HCT116 (cell line): ENCODE measurements around the gene RCL1. TPM values are rescaled to one million over a fixed set of nuclear protein-coding genes. Genes with fewer than 3 reads are reported as not detected.

ENCODE experiments used
- ATAC-seq: fragments of 200-7000 bp; cut with Tn5 transposase; 2 replicates; pipeline ENCODE4 v1.9.1; 2020; ENCODE audit warnings: mild to moderate bottlenecking, moderate library complexity
- BruUV-seq: library from RNA; stranded (reverse); fragments of 400-500 nt; replicated peaks from 2 replicates; lab custom pipeline; 2021; lab: Mats Ljungman, UMichigan
- CTCF ChIA-PET: fragments of 300-600 bp; sonication (Branson Sonifier 250); formaldehyde crosslinking; loops from one replicate; lab custom pipeline; 2021; ENCODE audit warnings: antibody characterized with exemption; lab: Charles Lee
- POLR2A ChIA-PET: fragments of 300-600, 350-600 bp; sonication (Branson Sonifier 250); formaldehyde crosslinking; loops from one replicate; lab custom pipeline; 2021; ENCODE audit warnings: antibody characterized with exemption; lab: Charles Lee
- RAD21 ChIA-PET, 2 experiments: fragments of 300-600 bp; sonication (Branson Sonifier 250); formaldehyde crosslinking; loops; one replicate each; lab custom pipeline; 2023; ENCODE audit warnings: low total read pairs in 2 of 2; ENCODE audit not compliant: uncharacterized antibody in 2 of 2, unreplicated experiment in 2 of 2, low non-redundant PET in 1 of 2; lab: Charles Lee
- DNase-seq: peaks from one replicate; pipeline ENCODE4 v3.0.0-alpha.2; 2010; ENCODE audit warnings: low read depth, low spot score
- H2AFZ ChIP-seq: fragments of 200-600 bp; shearing (Covaris generic), sonication (generic); 2 replicates; pipeline ENCODE4 v1.6.1; 2017; ENCODE audit warnings: low read depth, mixed run types, mixed read lengths, antibody characterized with exemption, low read length; ENCODE audit not compliant: poor library complexity, severe bottlenecking
- H3K27ac ChIP-seq: 2 replicates; pipeline ENCODE4 v1.5.1; 2012; ENCODE audit warnings: low read depth, low read length
- H3K27me3 ChIP-seq: fragments of 200-600 bp; sonication (generic); 2 replicates; pipeline ENCODE4 v1.6.1; 2016; ENCODE audit warnings: mixed run types, low read length, mixed read lengths; ENCODE audit not compliant: insufficient read depth
- H3K36me3 ChIP-seq, 2 experiments: fragments of 200-500 bp in 1 of 2; fragments of 200-600 bp in 1 of 2; sonication (Bioruptor generic) in 1 of 2; sonication (generic) in 1 of 2; 2 replicates each; pipeline versions ENCODE4 v1.5.1 to v1.6.1; 2014 to 2016; ENCODE audit warnings: low read length in 2 of 2, inconsistent platforms in 1 of 2, mixed read lengths in 1 of 2, mixed run types in 1 of 2; ENCODE audit not compliant: insufficient read depth in 2 of 2, control insufficient read depth in 1 of 2
- H3K4me1 ChIP-seq, 2 experiments: fragments of 200-600 bp in 1 of 2; sonication (generic) in 1 of 2; 2 replicates each; pipeline versions ENCODE4 v1.5.1 to v1.6.1; 2012 to 2017; ENCODE audit warnings: low read length in 2 of 2, inconsistent platforms in 1 of 2, mild to moderate bottlenecking in 1 of 2, mixed read lengths in 1 of 2, mixed run types in 1 of 2, moderate library complexity in 1 of 2; ENCODE audit not compliant: insufficient read depth in 2 of 2, control insufficient read depth in 1 of 2
- H3K4me2 ChIP-seq: fragments of 200-600 bp; sonication (generic); 2 replicates; pipeline ENCODE4 v1.6.1; 2017; ENCODE audit warnings: mixed run types, low read length, mixed read lengths
- H3K4me3 ChIP-seq, 2 experiments: fragments of 200-600 bp in 1 of 2; sonication (generic) in 1 of 2; replicated peaks in 1 of 2; 2 replicates each; pipeline ENCODE4 v1.5.1; 2011 to 2016; ENCODE audit warnings: low read length in 2 of 2, control low read depth in 1 of 2, low read depth in 1 of 2, mild to moderate bottlenecking in 1 of 2, mixed read lengths in 1 of 2, mixed run types in 1 of 2
- H3K79me2 ChIP-seq: fragments of 200-600 bp; sonication (generic); 2 replicates; pipeline ENCODE4 v1.6.1; 2017; ENCODE audit warnings: mild to moderate bottlenecking, mixed run types, low read length, moderate library complexity, mixed read lengths; ENCODE audit not compliant: insufficient read depth
- H3K9ac ChIP-seq: fragments of 200-600 bp; sonication (generic); 2 replicates; pipeline ENCODE4 v1.6.1; 2016; ENCODE audit warnings: low read length, mixed read lengths
- H3K9me2 ChIP-seq: fragments of 200-600 bp; sonication (generic), shearing (Covaris generic); 2 replicates; pipeline ENCODE4 v1.6.1; 2017; ENCODE audit warnings: mixed run types, mild to moderate bottlenecking, moderate library complexity; ENCODE audit not compliant: insufficient read depth
- H3K9me3 ChIP-seq, 2 experiments: fragments of 200-500 bp in 1 of 2; fragments of 200-600 bp in 1 of 2; sonication (Bioruptor generic) in 1 of 2; sonication (generic) in 1 of 2; 2 replicates each; pipeline ENCODE4 v1.6.1; 2014 to 2017; ENCODE audit warnings: low read length in 2 of 2, mixed read lengths in 2 of 2, inconsistent platforms in 1 of 2, low read depth in 1 of 2, mild to moderate bottlenecking in 1 of 2, mixed run types in 1 of 2, moderate library complexity in 1 of 2; ENCODE audit not compliant: control insufficient read depth in 1 of 2, insufficient read depth in 1 of 2
- H4K20me1 ChIP-seq: fragments of 200-600 bp; sonication (generic), shearing (Covaris generic); 2 replicates; pipeline ENCODE4 v1.6.1; 2017; ENCODE audit warnings: mixed run types, mild to moderate bottlenecking, moderate library complexity; ENCODE audit not compliant: insufficient read depth
- CBX3 ChIP-seq: IDR thresholded peaks from 2 replicates; pipeline ENCODE4 v1.6.1; 2012; ENCODE audit warnings: low read depth
- EGR1 ChIP-seq: IDR thresholded peaks from 2 replicates; pipeline ENCODE4 v1.6.1; 2012; ENCODE audit warnings: low read depth
- ELF1 ChIP-seq: IDR thresholded peaks from 2 replicates; pipeline ENCODE4 v1.6.1; 2012; ENCODE audit warnings: low read depth, borderline replicate concordance
- EZH2phosphoT487 ChIP-seq: fragments of 200-600 bp; IDR thresholded peaks from 2 replicates; pipeline ENCODE4 v1.6.1; 2018; ENCODE audit warnings: antibody characterized with exemption, borderline replicate concordance
- POLR2AphosphoS5 ChIP-seq: IDR thresholded peaks from 2 replicates; pipeline ENCODE4 v1.6.1; 2011; ENCODE audit warnings: mild to moderate bottlenecking, low read depth, low read length, moderate library complexity
- RAD21 ChIP-seq: IDR thresholded peaks from 2 replicates; pipeline ENCODE4 v1.6.1; 2012; ENCODE audit warnings: low read depth, mild to moderate bottlenecking
- SIN3A ChIP-seq: IDR thresholded peaks from 2 replicates; pipeline ENCODE4 v1.6.1; 2012; ENCODE audit warnings: low read depth
- SP1 ChIP-seq: IDR thresholded peaks from 2 replicates; pipeline ENCODE4 v1.6.1; 2012; ENCODE audit warnings: low read depth
- SRF ChIP-seq: IDR thresholded peaks from 2 replicates; pipeline ENCODE4 v1.6.1; 2012; ENCODE audit warnings: low read depth
- TCF7L2 ChIP-seq: IDR thresholded peaks from 2 replicates; pipeline ENCODE4 v1.7.0; 2011; ENCODE audit warnings: borderline replicate concordance, inconsistent platforms; ENCODE audit not compliant: insufficient read depth, insufficient read length; ENCODE audit errors: extremely low read depth
- YY1 ChIP-seq: IDR thresholded peaks from 2 replicates; pipeline ENCODE4 v1.6.1; 2011; ENCODE audit warnings: low read length, low read depth, moderate library complexity, mild to moderate bottlenecking; ENCODE audit not compliant: insufficient replicate concordance; ENCODE audit errors: extremely low read depth
- ZBTB33 ChIP-seq: IDR thresholded peaks from 2 replicates; pipeline ENCODE4 v1.6.1; 2011; ENCODE audit warnings: mild to moderate bottlenecking, low read length, moderate library complexity; ENCODE audit not compliant: insufficient replicate concordance; ENCODE audit errors: extremely low read depth
- ZNF274 ChIP-seq: fragments of 200-500 bp; sonication (Bioruptor generic); IDR thresholded peaks from 2 replicates; pipeline ENCODE4 v1.6.1; 2014; ENCODE audit warnings: mild to moderate bottlenecking, low read depth, low read length, inconsistent platforms
- intact Hi-C: fragments of 100-400 bp; cut with micrococcal nuclease; formaldehyde crosslinking; loops from 2 replicates; pipeline ENCODE4 v1.10.0; 2022
- total RNA-seq: library from RNA; stranded (reverse); gene quantifications from one replicate; pipeline ENCODE4 v1.2.1, GENCODE V29; 2021; ENCODE audit not compliant: unreplicated experiment
- TF ChIP-seq, protein P1 (sequence below), 3 experiments: fragments of 200-600 bp in 1 of 3; sonication (generic) in 1 of 3; IDR thresholded peaks in 2 of 3; conservative IDR thresholded peaks in 1 of 3; 2 replicates each; pipeline ENCODE4 v1.5.1; 2012 to 2017; ENCODE audit warnings: low read depth in 2 of 3, low read length in 2 of 3, antibody characterized with exemption in 1 of 3, borderline replicate concordance in 1 of 3, control low read depth in 1 of 3, mild to moderate bottlenecking in 1 of 3, mixed read lengths in 1 of 3, mixed run types in 1 of 3, moderate library complexity in 1 of 3; ENCODE audit not compliant: insufficient read depth in 1 of 3
- TF ChIP-seq, protein P2 (sequence below): IDR thresholded peaks from 2 replicates; pipeline ENCODE4 v1.6.1; 2012
- TF ChIP-seq, protein P3 (sequence below): IDR thresholded peaks from 2 replicates; pipeline ENCODE4 v1.6.1; 2012

RCL1 gene
- total RNA-seq, 1 experiment from 2014 or later, result 29.9 TPM

DNA sequence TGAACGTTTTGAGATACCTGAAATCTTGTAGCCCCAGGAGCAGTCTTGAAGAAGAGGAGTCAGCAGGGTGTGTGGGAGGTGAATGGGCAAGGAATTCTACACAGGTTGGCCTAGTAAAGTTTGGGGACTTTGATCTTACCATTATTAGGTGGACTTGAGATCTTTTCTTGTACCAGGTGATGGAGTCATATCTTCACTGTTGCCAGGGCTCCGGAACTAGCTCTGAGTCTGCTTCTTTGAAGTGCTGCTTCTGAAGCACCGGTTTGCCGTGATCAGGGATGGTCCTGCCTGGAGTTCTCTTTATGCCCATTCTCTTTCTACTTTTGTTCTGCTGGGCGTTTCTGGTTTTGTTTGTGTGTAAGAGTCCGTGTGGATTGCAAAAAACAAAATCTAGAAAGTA is 27.4 kb downstream of the RCL1 start:
- Histone ChIP-seq H3K9me2 (no peaks in the 10 kb centered on the region), H3K79me2 (peaks cover 99% of the 10 kb centered on the region)
- ATAC-seq, result no peak

GRCh38 chr9:4821133-4821532 is 28.4 kb downstream of the RCL1 start:
- DNase-seq (no peak), ATAC-seq (no peak)
- H3K36me3 ChIP-seq, result no peaks in the 10 kb centered on the region
- ChIA-PET POLR2A (no interaction called here), RAD21 (no interaction called here), CTCF (no interaction called here)
- no peak overlapping the region for H3K9ac ChIP-seq
- H3K9me2 ChIP-seq, result no peaks in the 10 kb centered on the region
- no peak overlapping the region for H3K4me3 ChIP-seq
- no peaks in the 10 kb centered on the region for H3K27me3 ChIP-seq
- peaks cover 26% of the 10 kb centered on the region; the same call in 1 of the 2 replicates for H4K20me1 ChIP-seq
- no peak overlapping the region for H3K4me2 ChIP-seq
- BruUV-seq, result no TSS peak
- peaks cover 0 to 2% of the 10 kb centered on the region in 2 experiments; a peak in 2 of 4 replicates for H3K4me1 ChIP-seq
- H3K9me3 ChIP-seq, result no peaks in the 10 kb centered on the region
- H2AFZ ChIP-seq, result no peak overlapping the region
- intact Hi-C loops, result no loop called here
- H3K79me2 ChIP-seq, result peaks cover 95% of the 10 kb centered on the region
- no peak overlapping the region for H3K27ac ChIP-seq
- TF ChIP-seq, protein P1, sequence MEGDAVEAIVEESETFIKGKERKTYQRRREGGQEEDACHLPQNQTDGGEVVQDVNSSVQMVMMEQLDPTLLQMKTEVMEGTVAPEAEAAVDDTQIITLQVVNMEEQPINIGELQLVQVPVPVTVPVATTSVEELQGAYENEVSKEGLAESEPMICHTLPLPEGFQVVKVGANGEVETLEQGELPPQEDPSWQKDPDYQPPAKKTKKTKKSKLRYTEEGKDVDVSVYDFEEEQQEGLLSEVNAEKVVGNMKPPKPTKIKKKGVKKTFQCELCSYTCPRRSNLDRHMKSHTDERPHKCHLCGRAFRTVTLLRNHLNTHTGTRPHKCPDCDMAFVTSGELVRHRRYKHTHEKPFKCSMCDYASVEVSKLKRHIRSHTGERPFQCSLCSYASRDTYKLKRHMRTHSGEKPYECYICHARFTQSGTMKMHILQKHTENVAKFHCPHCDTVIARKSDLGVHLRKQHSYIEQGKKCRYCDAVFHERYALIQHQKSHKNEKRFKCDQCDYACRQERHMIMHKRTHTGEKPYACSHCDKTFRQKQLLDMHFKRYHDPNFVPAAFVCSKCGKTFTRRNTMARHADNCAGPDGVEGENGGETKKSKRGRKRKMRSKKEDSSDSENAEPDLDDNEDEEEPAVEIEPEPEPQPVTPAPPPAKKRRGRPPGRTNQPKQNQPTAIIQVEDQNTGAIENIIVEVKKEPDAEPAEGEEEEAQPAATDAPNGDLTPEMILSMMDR (IDR thresholded peaks at IDR 0.05 in 2 of 3, conservative IDR thresholded peaks at IDR 0.05 in 1 of 3; ENCODE audit: borderline replicate concordance in 1 of 3, insufficient read depth in 1 of 3, low read depth in 2 of 3, low read length in 2 of 3), result no peak
- TF ChIP-seq POLR2AphosphoS5 (no peak), SP1 (no peak), ZBTB33 (no peak), EZH2phosphoT487 (no peak), ELF1 (no peak), TCF7L2 (no peak), RAD21 (no peak), YY1 (no peak), SRF (no peak), ZNF274 (no peak), SIN3A (no peak), EGR1 (no peak)
- TF ChIP-seq, protein P2, sequence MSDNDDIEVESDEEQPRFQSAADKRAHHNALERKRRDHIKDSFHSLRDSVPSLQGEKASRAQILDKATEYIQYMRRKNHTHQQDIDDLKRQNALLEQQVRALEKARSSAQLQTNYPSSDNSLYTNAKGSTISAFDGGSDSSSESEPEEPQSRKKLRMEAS, result no peak
- TF ChIP-seq, protein P3, sequence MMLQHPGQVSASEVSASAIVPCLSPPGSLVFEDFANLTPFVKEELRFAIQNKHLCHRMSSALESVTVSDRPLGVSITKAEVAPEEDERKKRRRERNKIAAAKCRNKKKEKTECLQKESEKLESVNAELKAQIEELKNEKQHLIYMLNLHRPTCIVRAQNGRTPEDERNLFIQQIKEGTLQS, result no peak

More for the DNA sequence above, 27.4 kb downstream of the RCL1 start:
- Histone ChIP-seq H3K9me3 (no peaks in the 10 kb centered on the region), H3K27me3 (no peaks in the 10 kb centered on the region), H3K9ac (no peak overlapping the region), H3K36me3 (no peaks in the 10 kb centered on the region), H3K4me3 (no peak overlapping the region), H3K4me1 (peaks cover 0 to 2% of the 10 kb centered on the region in 2 experiments; a peak in 2 of 4 replicates), H4K20me1 (peaks cover 30% of the 10 kb centered on the region; the same call in 1 of the 2 replicates), H2AFZ (no peak overlapping the region), H3K4me2 (no peak overlapping the region), H3K27ac (no peak overlapping the region)
- DNase-seq, result no peak
- TF ChIP-seq CBX3, result no peak
- CTCF ChIA-PET, result no interaction called here
- RAD21 ChIA-PET, result no interaction called here
- no TSS peak for BruUV-seq
- POLR2A ChIA-PET, result no interaction called here
- intact Hi-C loops, result no loop called here
